ENCODE measurements around the gene HNRNPM.
"Not testable (repeated sequence)": the region's sequence is repeated elsewhere in the genome, so short reads cannot be mapped to it uniquely, and the experiment has no call there.

The HNRNPM gene

DNA sequence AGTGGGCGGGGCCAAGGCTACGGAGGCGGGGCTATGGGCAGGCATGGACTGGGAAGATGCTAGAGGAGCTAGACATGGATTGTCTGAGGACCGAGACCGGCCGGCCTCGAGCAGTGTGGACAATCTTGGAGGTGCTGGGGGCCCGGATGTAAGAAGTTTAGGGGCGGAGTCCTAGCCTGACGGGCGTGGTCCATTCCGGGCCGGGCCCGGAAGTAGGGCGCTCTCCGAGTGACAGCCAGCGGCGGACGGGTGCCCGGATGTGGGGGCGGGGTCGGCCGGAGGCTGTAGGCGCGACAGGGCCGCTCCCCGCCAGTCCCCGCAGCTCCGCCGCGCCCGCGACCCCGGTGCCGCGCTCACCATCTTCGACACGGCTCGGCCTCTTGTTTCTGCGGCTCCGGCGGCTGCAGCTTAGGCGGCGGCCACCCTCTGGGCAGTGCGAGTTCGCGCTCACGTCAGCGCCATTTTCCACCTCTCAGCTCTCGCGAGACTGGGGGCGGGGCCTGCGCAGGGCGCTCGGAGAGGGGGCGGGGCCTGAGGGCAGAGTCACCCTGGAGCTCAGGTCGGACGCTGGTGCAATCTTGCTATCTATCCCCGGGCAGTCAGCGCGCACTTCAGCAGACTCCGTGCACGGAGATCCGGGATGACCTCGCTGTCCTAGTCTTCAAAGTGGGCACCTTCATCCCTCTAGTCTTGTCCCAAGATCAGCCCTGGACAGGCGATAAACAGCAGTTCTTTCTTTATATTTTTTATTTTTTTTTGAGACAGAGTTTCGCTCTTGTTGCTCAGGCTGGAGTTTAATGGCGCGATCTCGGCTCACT is 69.1 kb downstream of the HNRNPM start, which contains the start of gene ZNF414:
Gene ZNF414, minus strand, starts transcription at position 481 of the 818 bp plus-strand sequence. Its CDS starts 121 bp downstream, at position 360.
- peak; percentile 91 to 97 for DNase-seq

DNA sequence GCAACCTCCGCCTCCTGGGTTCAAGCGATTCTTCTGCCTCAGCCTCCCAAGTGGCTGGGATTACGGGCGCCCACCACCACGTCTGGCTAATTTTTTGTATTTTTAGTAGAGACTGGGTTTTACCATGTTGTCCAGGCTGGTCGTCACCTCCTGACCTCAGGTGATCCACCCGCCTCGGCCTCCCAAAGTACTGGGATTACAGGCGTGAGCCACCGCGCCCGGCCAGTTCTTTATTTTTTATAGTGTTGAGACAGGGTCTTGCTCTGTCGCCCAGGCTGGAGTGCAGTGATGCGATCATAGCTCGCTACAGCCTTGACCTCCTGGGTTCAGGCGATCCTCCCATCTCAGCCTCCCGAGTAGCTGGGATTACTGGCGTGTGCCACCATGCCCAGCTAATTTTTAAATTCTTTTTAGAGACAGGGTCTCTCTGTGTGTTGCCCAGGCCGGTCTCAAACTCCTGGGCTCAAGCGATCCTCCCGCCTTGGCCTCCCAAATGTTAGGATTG is 69.8 kb downstream of the HNRNPM start:
- DNase-seq: not testable (repeated sequence)

DNA sequence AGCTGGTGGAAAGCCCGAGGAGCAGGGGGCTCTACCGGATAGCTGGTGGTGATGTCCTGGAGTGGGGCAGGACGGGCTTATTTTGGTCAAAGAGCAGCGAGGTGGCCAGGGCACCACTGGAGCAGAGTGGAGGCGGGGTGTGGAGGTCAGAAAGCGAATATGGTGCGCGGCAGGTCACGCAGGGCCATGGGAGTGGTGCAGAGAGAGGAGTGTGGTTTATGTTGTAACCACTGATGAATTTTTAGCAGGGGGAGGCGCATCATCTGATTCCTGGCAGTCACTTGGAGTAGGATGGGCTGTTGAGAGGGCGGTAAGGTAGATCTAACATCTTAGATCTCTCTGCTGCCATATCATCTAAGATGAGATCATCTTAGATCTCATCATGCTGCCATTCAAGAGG is 70.5 kb downstream of the HNRNPM start:
- no peak for DNase-seq

DNA sequence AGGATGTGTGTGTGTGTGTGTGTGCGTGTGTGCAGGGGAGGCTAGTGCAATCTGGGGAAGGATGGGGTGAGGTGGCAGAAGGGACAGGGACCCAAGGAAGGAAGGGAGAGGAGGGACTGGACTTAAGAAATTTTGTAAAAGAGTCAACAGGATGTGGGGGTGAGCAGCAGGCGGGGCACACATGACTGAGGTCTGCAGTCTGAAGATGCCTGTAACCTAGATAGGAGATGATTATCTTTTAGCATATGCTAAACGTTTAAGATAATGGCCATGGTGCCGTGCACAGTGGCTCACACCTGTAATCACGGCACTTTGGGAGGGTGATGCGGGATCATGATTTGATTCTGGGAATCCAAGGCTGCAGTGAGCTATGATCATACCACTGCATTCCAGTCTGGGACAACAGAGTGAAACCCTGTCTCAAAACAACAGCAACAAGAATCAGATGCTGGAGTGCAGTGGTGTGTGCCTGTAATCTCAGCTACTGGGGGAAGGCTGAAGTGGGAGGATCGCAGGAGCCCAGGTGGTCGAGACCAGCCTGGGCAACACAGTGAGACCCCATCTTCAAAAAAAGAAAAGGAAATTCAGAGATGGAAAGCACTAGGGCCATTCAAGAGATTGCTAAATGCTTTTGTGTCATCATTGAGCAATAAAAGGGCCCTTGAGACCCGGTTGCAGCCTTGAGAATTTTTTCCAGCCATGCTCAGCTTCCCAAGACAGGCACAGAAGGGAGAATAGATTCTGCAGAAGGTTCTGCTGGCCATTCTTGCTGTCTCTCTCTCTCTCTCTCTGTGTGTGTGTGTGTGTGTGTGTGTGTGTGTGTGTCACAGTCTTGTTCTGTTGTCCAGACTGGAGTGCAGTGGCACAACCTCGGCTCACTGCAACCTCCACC is 73.0 kb downstream of the HNRNPM start:
- DNase-seq: no peak

DNA sequence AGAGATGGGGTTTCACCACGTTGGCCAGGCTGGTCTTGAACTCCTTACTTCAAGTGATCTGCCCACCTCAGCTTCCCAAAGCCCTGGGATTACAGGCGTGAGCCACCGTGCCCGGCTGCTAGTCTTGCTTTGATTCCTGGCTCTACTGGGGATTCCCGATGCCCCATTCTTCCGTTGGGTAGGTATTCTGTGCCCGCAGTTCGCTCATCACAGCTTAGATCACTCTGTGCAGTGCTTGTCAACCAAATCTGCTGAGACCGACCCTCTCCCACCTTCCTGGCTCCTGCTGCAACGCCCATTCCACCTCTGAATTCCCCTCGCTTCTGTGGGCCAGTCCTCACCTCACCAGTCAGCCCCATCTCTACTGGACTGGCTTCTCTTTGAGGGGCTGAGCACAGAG is 73.8 kb downstream of the HNRNPM start:
- no peak for DNase-seq

DNA sequence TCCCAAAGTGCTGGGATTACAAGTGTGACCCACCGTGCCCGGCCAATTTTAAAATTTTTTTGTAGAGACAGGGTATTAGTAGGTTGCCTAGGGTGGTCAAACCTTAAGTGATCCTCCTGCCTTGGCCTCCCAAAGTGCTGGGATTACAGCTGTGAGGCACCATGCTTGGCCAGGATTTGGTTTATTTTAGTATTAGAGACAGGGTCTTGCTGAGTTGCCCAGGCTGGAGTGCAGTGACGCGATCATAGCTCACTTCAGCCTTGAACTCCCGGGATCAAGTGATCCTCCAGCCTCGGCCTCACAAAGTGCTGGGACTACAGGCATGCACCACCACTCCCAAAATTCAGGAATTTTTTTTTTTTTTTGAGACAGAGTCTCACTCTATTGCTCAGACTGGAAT is 74.6 kb downstream of the HNRNPM start:
- no peak for DNase-seq

DNA sequence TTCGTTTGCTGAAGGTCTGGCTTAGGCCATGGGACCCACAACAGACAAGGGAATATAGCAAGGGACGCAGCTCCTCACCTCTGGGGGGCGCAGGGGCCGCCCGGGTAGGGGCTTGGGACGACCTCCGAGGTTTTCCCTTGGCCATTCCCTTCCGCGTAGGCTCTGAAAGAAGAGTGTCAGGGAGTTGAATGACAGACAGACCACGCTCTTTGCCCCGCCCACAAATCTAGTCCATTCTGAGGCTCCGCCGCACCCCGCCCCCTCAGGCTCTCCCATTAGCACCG is 80.6 kb downstream of the HNRNPM start:
- DNase-seq: no peak

DNA sequence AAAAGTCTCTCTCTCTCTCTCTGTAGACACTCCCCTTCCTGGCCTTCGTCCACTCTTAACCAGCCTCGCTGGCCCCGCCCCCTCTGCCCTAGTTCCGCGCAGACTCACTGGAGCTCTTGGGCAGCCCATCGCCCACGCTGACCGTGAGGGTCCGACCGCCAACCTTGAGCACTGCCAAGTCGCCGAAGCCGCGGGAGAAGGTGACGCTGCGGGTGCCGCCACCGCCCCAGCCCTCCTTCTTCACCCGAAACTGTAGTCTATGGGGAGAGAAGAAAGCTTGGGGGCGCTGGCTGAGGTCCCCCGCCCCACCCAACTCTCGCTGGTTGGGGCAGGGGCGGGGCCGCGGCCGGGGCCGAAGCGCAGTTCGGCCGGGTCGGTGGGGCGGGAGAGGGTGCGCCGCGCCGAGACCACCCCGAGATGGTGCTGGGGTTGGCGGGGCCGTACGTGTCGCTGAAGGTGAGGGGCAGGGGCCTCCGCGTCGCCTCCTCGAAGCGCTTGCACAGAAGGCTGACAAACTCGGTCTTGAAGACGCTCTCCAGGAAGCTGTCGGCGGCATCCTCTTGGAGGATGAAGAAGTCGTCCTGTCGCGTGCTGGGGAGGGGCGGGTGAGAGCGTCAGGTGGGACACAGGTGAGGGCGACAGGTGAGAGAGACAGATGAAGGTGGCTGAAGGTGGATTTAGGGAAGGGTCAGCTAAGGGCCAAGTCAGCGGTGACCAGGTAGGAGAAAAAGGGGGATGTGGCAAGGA is 81.7 kb downstream of the HNRNPM start:
- DNase-seq: peak; percentile 64 to 81

DNA sequence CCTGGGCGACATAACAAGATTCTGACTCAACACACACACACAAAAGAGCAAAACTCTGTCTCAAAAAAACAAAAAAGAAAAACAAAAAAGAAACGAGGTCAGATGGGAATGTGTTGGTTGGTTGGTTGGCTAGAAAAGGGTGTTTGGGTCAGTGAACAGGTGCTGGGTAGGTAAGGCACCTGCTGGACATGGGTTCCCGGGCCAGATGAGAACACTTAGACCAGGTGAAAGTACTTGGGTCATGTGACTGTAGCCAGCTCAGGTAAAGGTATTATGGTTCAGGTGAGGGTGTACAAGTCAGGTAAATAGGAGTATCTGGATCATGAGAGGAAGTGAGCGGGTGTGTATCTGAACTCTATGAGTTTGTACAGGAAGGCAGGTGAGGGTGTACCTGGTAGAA is 83.7 kb downstream of the HNRNPM start:
- DNase-seq: no peak

DNA sequence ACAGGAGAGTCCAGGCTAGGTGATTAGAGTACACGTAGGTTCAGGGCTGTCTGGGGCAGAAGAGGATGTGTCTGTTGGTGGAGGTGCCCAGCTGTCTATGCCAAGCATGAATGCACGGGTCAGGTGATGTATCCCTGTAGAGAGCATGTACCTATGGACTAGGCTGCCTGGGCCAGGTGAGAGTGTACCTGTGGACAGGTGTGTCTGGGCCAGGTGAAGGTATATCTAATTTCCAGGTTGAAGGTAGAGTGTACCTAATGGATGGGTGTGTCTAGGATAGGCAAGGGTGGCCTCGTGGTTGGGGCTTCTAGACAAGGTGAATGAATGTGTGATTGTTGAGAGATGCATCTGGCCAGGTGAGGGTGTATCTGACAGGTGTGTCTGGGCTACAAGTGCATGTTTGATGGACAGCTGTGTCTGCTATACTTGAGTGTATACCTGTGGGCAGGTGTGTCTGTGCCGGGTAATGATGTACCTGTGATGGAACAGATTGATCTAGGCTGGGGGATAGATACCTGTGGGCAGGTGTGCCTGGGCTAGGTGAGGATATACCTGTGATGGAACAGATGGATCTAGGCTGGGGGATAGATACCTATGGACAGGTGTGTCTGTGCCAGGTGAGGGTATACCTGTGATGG is 84.7 kb downstream of the HNRNPM start:
- DNase-seq: no peak

DNA sequence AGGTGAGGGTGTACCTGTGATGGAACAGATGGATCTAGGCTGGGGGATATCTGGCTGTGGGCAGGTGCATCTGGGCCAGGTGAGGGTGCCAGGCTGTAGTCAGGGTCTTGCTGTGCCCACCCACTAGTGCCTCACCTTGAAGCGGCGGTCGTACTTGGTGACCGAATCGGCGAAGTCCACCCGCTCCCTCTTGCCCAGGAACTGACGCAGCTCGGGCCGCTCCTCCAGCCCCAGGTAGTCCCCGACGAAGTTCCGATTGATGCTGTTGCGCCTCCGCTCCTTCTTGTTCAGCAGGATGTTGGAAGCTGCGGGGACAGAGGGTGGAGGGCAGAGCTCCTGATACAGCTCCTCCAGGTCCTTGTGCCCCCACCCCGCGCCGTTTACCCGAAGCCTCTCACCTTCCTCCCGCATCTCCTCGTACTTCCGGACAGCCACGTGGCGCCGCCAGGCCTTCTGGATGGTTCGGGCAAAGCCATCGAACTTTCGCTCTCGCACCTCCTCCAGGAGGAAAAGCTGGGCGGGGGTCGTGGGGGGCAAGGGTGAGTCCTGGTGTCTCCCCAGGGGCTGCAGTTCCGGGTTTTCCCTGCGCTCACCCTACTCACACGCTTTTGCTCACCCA is 85.4 kb downstream of the HNRNPM start:
- DNase-seq: no peak

DNA sequence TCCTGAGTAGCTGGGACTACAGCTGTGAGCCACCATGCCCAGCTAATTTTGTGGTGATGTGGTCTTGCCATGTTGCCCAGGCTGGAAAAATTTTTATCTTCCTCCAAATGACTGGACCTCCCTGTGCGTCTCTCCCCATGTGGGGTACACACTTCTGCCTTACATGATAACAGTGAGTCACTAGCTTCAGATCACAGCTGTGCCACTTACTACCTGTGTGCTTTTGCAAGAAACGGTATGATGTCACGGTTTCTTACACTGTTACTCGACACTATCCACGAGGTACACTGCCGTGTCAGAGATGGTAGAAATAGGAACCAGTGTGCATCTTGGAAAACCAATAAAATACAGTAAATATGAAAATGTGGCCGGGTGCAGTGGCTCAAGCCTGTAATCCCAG is 86.7 kb downstream of the HNRNPM start:
- DNase-seq: no peak

DNA sequence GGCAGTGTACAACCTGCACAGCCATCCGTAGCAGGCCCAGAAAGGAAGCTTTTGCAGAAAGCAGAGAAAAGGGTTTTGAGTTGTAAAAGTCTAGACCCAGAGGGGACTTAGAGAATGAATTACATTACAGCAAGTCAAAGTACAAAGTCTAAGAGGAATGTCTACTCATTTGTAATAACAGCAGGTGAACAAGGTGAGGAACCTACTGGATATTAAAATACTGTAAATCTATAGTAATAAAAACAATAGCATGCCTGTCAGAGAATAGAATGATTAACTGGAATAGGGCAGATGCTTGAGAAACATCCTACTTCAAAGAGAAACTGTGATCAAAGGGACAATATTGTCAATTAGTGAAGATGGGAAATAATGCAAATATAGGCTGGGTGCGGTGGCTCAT is 87.5 kb downstream of the HNRNPM start:
- no peak for DNase-seq

DNA sequence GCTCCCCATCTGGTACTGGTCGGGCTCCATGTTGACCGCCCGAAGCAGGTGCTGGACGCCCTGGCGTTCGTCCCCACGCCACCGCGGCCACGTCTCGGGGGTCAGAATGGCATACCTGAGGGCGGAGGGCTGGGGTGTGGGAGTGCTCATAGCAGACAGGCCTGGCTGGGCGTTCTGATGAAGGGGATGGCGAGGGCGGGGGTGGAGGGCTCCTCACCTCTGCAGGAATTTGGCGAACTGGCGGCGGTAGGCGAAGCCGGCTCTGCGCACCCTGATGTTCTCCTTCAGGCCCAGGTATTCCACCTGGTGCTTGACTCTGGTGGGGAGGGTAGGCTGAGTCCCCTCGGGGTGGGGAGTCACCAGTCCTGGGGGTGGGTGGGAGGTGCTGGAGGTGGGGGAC is 91.5 kb downstream of the HNRNPM start:
- DNase-seq: no peak

DNA sequence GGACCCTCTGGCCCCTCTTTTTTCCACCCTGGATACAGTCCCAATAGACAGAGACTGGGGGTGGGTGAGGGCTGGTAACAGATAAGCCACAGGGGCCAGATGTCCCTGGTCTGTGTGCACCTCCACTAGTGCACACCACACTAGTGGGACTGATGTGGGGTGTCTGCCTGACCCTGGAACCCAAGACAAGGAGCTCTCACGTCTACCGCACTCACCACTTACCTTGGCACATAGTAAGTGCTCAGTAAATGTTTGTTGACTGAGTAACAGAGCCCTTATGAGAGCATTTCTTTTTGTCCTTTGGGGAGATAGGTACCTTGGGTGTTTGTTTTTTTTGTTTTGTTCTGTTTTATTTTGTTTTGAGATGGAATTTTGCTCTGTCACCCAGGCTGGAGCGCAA is 92.3 kb downstream of the HNRNPM start:
- no peak for DNase-seq
